BJ (cell line): ENCODE results near the gene DHX36. TPM values are rescaled to one million over a fixed set of nuclear protein-coding genes. Genes with fewer than 3 reads are reported as not detected.
A peak's percentile ranks its signal among the peaks of the same experiment; 100 is the strongest.

ENCODE experiments used
- CTCF ChIA-PET: fragments of 350-600 bp; formaldehyde crosslinking; extraction: SDS; loops from one replicate; lab custom pipeline; 2021; ENCODE audit warnings: antibody characterized with exemption, inconsistent platforms; lab: Yijun Ruan, JAX
- POLR2A ChIA-PET: fragments of 300-600 bp; sonication (Branson Sonifier 250); formaldehyde crosslinking; extraction: SDS; loops from one replicate; lab custom pipeline; 2021; ENCODE audit warnings: antibody characterized with exemption; lab: Charles Lee
- DNase-seq: peaks from one replicate; pipeline ENCODE4 v3.0.0-alpha.2; 2011; ENCODE audit warnings: low read depth
- H3K27me3 ChIP-seq: 2 replicates; pipeline ENCODE4 v1.6.0; 2011; ENCODE audit warnings: low read length; ENCODE audit not compliant: control insufficient read depth, insufficient read depth
- H3K36me3 ChIP-seq: 2 replicates; pipeline ENCODE4 v1.5.1; 2011; ENCODE audit warnings: low read length; ENCODE audit not compliant: control insufficient read depth, insufficient read depth
- H3K4me3 ChIP-seq: 2 replicates; pipeline ENCODE4 v1.5.1; 2011; ENCODE audit warnings: low read depth, mild to moderate bottlenecking, control low read depth, low read length
- polyA minus RNA-seq: library from RNA; depleted of rRNA, polyadenylated mRNA; stranded (reverse); fragments of >200 nt; gene quantifications from 2 replicates; pipeline ENCODE4 v1.2.3, GENCODE V29; 2011; rRNA and poly(A)+ RNA removed
- polyA plus RNA-seq: library from polyadenylated mRNA; depleted of rRNA; stranded (reverse); fragments of >200 nt; gene quantifications from 2 replicates; pipeline ENCODE4 v1.2.3, GENCODE V29; 2011; rRNA removed
- TF ChIP-seq, protein P1 (sequence below): IDR thresholded peaks from 2 replicates; pipeline ENCODE4 v1.5.1; 2011; ENCODE audit warnings: low read depth, mild to moderate bottlenecking, control low read depth, inconsistent platforms, low read length, moderate library complexity; ENCODE audit not compliant: insufficient read depth

Gene DHX36, protein sequence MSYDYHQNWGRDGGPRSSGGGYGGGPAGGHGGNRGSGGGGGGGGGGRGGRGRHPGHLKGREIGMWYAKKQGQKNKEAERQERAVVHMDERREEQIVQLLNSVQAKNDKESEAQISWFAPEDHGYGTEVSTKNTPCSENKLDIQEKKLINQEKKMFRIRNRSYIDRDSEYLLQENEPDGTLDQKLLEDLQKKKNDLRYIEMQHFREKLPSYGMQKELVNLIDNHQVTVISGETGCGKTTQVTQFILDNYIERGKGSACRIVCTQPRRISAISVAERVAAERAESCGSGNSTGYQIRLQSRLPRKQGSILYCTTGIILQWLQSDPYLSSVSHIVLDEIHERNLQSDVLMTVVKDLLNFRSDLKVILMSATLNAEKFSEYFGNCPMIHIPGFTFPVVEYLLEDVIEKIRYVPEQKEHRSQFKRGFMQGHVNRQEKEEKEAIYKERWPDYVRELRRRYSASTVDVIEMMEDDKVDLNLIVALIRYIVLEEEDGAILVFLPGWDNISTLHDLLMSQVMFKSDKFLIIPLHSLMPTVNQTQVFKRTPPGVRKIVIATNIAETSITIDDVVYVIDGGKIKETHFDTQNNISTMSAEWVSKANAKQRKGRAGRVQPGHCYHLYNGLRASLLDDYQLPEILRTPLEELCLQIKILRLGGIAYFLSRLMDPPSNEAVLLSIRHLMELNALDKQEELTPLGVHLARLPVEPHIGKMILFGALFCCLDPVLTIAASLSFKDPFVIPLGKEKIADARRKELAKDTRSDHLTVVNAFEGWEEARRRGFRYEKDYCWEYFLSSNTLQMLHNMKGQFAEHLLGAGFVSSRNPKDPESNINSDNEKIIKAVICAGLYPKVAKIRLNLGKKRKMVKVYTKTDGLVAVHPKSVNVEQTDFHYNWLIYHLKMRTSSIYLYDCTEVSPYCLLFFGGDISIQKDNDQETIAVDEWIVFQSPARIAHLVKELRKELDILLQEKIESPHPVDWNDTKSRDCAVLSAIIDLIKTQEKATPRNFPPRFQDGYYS
- polyA plus RNA-seq: 12.4 and 30.8 TPM in 2 replicates
- 13.2 and 13.7 TPM in 2 replicates for polyA minus RNA-seq

DNA sequence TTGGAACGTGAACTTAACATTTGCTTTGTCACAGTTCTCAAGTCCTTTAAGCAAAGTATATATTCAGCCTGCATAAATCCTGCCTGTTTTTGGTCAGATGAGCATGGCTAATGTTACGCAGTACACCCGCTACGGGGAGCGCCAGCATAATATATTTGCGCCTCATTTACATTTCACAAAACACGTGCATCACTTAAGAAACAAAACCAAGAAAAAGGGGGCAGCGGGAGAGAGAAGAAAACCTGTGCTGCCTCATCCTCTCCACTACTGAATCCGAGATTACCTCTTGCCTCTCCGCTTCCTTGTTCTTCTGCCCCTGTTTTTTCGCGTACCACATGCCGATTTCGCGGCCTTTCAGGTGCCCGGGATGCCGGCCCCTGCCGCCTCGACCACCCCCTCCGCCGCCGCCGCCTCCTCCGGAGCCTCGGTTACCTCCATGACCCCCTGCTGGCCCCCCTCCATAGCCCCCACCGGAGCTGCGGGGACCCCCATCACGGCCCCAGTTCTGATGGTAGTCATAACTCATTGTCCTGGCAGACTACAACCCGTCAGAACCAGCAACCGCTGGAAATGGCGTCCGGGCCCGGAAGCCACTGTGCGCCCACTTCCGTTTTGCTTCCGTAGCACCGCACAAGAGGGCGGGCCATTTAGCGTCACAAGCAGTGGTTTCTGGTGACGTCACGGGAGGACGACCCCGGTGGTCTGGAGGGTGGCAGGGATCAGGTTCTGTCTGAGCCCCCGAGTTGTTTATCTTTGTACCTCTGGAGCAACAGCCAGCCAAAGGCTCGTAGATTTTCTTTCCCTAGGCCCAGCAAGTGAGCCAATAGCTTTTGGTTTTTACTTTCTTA lies at the start of gene DHX36:
Gene DHX36, minus strand, starts transcription at position 597 of the 848 bp plus-strand sequence. Its CDS starts 71 bp downstream, at position 526.
- H3K27me3 ChIP-seq: no peaks in the 10 kb centered on the region
- ChIA-PET CTCF (interaction anchor here (0.6 to 1.0 kb wide), 2 partner anchors 11 to 842 kb away, joined by 5 to 6 read pairs; no protein-coding TSS in a partner anchor), POLR2A (no interaction called here)
- no peaks in the 10 kb centered on the region for H3K36me3 ChIP-seq
- peak within 1 kb of the TSS; percentile 72 for H3K4me3 ChIP-seq
- TF ChIP-seq, protein P1, sequence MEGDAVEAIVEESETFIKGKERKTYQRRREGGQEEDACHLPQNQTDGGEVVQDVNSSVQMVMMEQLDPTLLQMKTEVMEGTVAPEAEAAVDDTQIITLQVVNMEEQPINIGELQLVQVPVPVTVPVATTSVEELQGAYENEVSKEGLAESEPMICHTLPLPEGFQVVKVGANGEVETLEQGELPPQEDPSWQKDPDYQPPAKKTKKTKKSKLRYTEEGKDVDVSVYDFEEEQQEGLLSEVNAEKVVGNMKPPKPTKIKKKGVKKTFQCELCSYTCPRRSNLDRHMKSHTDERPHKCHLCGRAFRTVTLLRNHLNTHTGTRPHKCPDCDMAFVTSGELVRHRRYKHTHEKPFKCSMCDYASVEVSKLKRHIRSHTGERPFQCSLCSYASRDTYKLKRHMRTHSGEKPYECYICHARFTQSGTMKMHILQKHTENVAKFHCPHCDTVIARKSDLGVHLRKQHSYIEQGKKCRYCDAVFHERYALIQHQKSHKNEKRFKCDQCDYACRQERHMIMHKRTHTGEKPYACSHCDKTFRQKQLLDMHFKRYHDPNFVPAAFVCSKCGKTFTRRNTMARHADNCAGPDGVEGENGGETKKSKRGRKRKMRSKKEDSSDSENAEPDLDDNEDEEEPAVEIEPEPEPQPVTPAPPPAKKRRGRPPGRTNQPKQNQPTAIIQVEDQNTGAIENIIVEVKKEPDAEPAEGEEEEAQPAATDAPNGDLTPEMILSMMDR: no peak
- peak; percentile 27 for DNase-seq

DNA sequence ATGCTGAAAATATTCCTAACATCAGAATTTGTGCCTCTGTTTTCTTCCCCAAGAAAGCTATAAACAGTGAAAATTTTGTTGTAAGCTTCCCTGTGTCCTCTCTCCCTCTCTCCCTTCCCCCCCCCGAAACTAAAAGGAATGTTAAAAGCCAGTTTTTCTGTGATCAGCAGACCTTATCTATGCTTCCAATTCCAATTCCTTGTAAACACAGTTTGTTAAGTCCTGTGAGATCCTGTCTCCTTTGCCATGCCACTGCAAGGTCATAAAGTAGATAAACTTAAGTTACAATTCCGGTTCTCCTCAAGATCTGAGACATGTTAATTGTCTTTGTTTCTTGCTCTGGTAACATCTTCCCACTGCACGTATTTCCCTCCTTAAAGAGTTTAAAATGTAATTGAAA lies 42.9 kb upstream of the DHX36 start:
- ChIA-PET POLR2A (no interaction called here), CTCF (no interaction called here)
- DNase-seq: no peak
- no peak overlapping the region for H3K4me3 ChIP-seq
- no peaks in the 10 kb centered on the region for H3K36me3 ChIP-seq
- TF ChIP-seq, protein P1: no peak
- H3K27me3 ChIP-seq: no peaks in the 10 kb centered on the region

DNA sequence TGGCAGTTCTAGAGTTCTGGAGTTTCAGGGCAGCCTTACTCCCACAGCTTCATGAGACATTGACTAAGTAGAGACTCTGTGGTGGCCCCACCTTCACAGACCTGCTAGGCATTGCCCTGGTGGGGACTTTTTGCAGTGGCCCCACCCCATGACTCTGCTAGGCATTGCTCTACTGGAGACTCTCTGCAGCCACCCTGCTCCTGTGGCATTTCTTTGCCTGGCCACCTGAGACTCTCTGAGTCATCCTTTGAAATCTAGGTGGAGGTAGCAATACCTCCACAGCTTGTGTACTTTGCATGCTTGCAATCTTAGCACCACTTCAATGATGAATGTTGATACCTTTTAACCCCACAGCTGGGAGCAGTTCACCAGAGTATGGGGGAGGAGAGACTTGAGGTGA lies 40.6 kb upstream of the DHX36 start:
- TF ChIP-seq, protein P1: no peak
- no peak for DNase-seq
- CTCF ChIA-PET: interaction anchor here (1.2 kb wide), 1 partner anchor 30 kb away, joined by 3 read pairs; no protein-coding TSS in a partner anchor
- POLR2A ChIA-PET: no interaction called here
- no peaks in the 10 kb centered on the region for H3K36me3 ChIP-seq
- no peaks in the 10 kb centered on the region for H3K27me3 ChIP-seq
- H3K4me3 ChIP-seq: no peak overlapping the region

DNA sequence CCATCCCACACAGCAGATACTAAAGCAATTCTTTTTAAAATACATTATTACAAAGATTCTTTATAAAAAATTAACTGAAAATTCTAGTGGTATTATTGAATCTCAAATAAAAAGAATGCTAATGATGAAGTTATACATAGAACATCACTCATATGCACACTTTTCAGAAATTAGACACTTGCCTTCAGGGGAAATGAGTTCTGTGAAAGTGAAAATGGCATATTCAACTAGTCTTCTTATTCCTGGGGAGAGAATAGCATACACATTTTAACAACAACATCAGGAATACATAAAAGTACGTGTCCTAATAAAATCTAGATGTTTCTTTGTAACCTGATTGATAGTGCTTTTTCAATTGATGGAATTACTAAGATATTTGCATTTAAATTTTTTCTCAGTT lies 36.8 kb upstream of the DHX36 start:
- H3K36me3 ChIP-seq: no peaks in the 10 kb centered on the region
- TF ChIP-seq, protein P1: no peak
- CTCF ChIA-PET: no interaction called here
- H3K4me3 ChIP-seq: no peak overlapping the region
- H3K27me3 ChIP-seq: no peaks in the 10 kb centered on the region
- no peak for DNase-seq
- POLR2A ChIA-PET: no interaction called here
